Measurements from ENCODE around the gene METTL25.

The METTL25 gene

GRCh38 chr12:82440885-82441284 is 82.6 kb downstream of the METTL25 start:
- Histone ChIP-seq H3K9me3 (ENCODE audit: insufficient read depth, low read depth, low read length) (peaks cover 3% of the 10 kb centered on the region; the same call in 1 of the 2 replicates), H2AFZ (ENCODE audit: low read length) (no peak overlapping the region), H3F3A (ENCODE audit: low read depth) (no peaks in the 10 kb centered on the region), H3K9me2 (replicated peaks; ENCODE audit: low read depth, low read length) (no peaks in the 10 kb centered on the region), H3K9ac (ENCODE audit: low read depth, low read length, poor library complexity, severe bottlenecking) (no peak overlapping the region), H3K36me3 (ENCODE audit: insufficient read depth, low read length) (no peaks in the 10 kb centered on the region), H3K4me3 (ENCODE audit: low read length, poor library complexity, severe bottlenecking) (no peak overlapping the region), H3K4me2 (ENCODE audit: low read depth, low read length, poor library complexity, severe bottlenecking) (no peak overlapping the region), H4K20me1 (ENCODE audit: insufficient read depth, low read length, poor library complexity, severe bottlenecking) (no peaks in the 10 kb centered on the region), H3K79me2 (ENCODE audit: insufficient read depth, low read length) (no peaks in the 10 kb centered on the region), H3K27me3 (ENCODE audit: insufficient read depth, low read length, poor library complexity, severe bottlenecking) (no peaks in the 10 kb centered on the region), H3K4me1 (ENCODE audit: insufficient read depth, low read length, poor library complexity, severe bottlenecking) (no peaks in the 10 kb centered on the region)
- TF ChIP-seq EZH2phosphoT487 (IDR thresholded peaks at IDR 0.05; ENCODE audit: borderline replicate concordance) (no peak), CTCF (conservative IDR thresholded peaks at IDR 0.05; ENCODE audit: low read length) (no peak)

GRCh38 chr12:82448911-82449578 is 90.7 kb downstream of the METTL25 start:
- no peaks in the 10 kb centered on the region for H3K27me3 ChIP-seq (ENCODE audit: insufficient read depth, low read length, poor library complexity, severe bottlenecking)
- H3K4me3 ChIP-seq (ENCODE audit: low read length, poor library complexity, severe bottlenecking): no peak overlapping the region
- H3F3A ChIP-seq (ENCODE audit: low read depth): no peaks in the 10 kb centered on the region
- no peaks in the 10 kb centered on the region for H3K36me3 ChIP-seq (ENCODE audit: insufficient read depth, low read length)
- no peak overlapping the region for H3K9ac ChIP-seq (ENCODE audit: low read depth, low read length, poor library complexity, severe bottlenecking)
- no peak overlapping the region for H2AFZ ChIP-seq (ENCODE audit: low read length)
- TF ChIP-seq EZH2phosphoT487 (IDR thresholded peaks at IDR 0.05; ENCODE audit: borderline replicate concordance) (no peak), CTCF (conservative IDR thresholded peaks at IDR 0.05; ENCODE audit: low read length) (no peak)
- no peaks in the 10 kb centered on the region for H3K4me1 ChIP-seq (ENCODE audit: insufficient read depth, low read length, poor library complexity, severe bottlenecking)
- no peak overlapping the region for H3K4me2 ChIP-seq (ENCODE audit: low read depth, low read length, poor library complexity, severe bottlenecking)
- no peaks in the 10 kb centered on the region for H4K20me1 ChIP-seq (ENCODE audit: insufficient read depth, low read length, poor library complexity, severe bottlenecking)
- no peaks in the 10 kb centered on the region for H3K79me2 ChIP-seq (ENCODE audit: insufficient read depth, low read length)
- no peaks in the 10 kb centered on the region for H3K9me2 ChIP-seq (replicated peaks; ENCODE audit: low read depth, low read length)
- no peaks in the 10 kb centered on the region for H3K9me3 ChIP-seq (ENCODE audit: insufficient read depth, low read depth, low read length)

GRCh38 chr12:82456633-82457032 is 98.3 kb downstream of the METTL25 start:
- Histone ChIP-seq H3K27me3 (ENCODE audit: insufficient read depth, low read length, poor library complexity, severe bottlenecking) (no peaks in the 10 kb centered on the region), H3K9ac (ENCODE audit: low read depth, low read length, poor library complexity, severe bottlenecking) (no peak overlapping the region), H2AFZ (ENCODE audit: low read length) (no peak overlapping the region), H4K20me1 (ENCODE audit: insufficient read depth, low read length, poor library complexity, severe bottlenecking) (no peaks in the 10 kb centered on the region), H3K4me2 (ENCODE audit: low read depth, low read length, poor library complexity, severe bottlenecking) (no peak overlapping the region), H3K4me3 (ENCODE audit: low read length, poor library complexity, severe bottlenecking) (no peak overlapping the region), H3K4me1 (ENCODE audit: insufficient read depth, low read length, poor library complexity, severe bottlenecking) (no peaks in the 10 kb centered on the region), H3K9me3 (ENCODE audit: insufficient read depth, low read depth, low read length) (no peaks in the 10 kb centered on the region), H3F3A (ENCODE audit: low read depth) (no peaks in the 10 kb centered on the region), H3K9me2 (replicated peaks; ENCODE audit: low read depth, low read length) (no peaks in the 10 kb centered on the region), H3K79me2 (ENCODE audit: insufficient read depth, low read length) (no peaks in the 10 kb centered on the region), H3K36me3 (ENCODE audit: insufficient read depth, low read length) (no peaks in the 10 kb centered on the region)
- TF ChIP-seq EZH2phosphoT487 (IDR thresholded peaks at IDR 0.05; ENCODE audit: borderline replicate concordance) (no peak), CTCF (conservative IDR thresholded peaks at IDR 0.05; ENCODE audit: low read length) (no peak)

Measured in Loucy (cell line).